Measurements from ENCODE around the gene TERF2IP.

TERF2IP gene

GRCh38 chr16:75647492-75648264 is at the start of gene TERF2IP, which contains the start of gene KARS1:
Gene TERF2IP (plus strand): TSS chr16:75647773. CDS start chr16:75647883, 110 bp downstream.
Gene KARS1 (minus strand): TSS chr16:75647665. CDS start chr16:75647639, 26 bp downstream.
- DNase-seq (ENCODE audit: low spot score), result peak; percentile 96

GRCh38 chr16:75599452-75600277 is 47.9 kb upstream of the TERF2IP start:
- no peak for DNase-seq (ENCODE audit: low spot score)

- DNase-seq (ENCODE audit: low spot score), result no peak
Measured at GRCh38 chr16:75603241-75603640, 44.3 kb upstream of the TERF2IP start.

- no peak for DNase-seq (ENCODE audit: low spot score)
Measured at GRCh38 chr16:75606507-75606906, 41.1 kb upstream of the TERF2IP start.

- no peak for DNase-seq (ENCODE audit: low spot score)
Measured at GRCh38 chr16:75614066-75614897, 33.3 kb upstream of the TERF2IP start.

GRCh38 chr16:75615619-75616018 is 32.0 kb upstream of the TERF2IP start:
- no peak for DNase-seq (ENCODE audit: low spot score)

GRCh38 chr16:75616521-75617010 is 31.0 kb upstream of the TERF2IP start:
- DNase-seq (ENCODE audit: low spot score), result no peak

- no peak for DNase-seq (ENCODE audit: low spot score)
Measured at GRCh38 chr16:75617121-75617520, 30.5 kb upstream of the TERF2IP start.

- no peak for DNase-seq (ENCODE audit: low spot score)
Measured at GRCh38 chr16:75618780-75619179, 28.8 kb upstream of the TERF2IP start.

GRCh38 chr16:75620326-75621169 is 27.0 kb upstream of the TERF2IP start:
- DNase-seq (ENCODE audit: low spot score), result no peak

- no peak for DNase-seq (ENCODE audit: low spot score)
Measured at GRCh38 chr16:75621170-75621477, 26.4 kb upstream of the TERF2IP start.

GRCh38 chr16:75622761-75623605 is 24.6 kb upstream of the TERF2IP start, which contains the start of gene ADAT1:
Gene ADAT1 (minus strand): TSS chr16:75623281. CDS start chr16:75620799, 2,482 bp downstream.
- peak; percentile 90 for DNase-seq (ENCODE audit: low spot score)

- DNase-seq (ENCODE audit: low spot score), result peak; percentile 32
Measured at GRCh38 chr16:75624921-75625334, 22.6 kb upstream of the TERF2IP start.

GRCh38 chr16:75626806-75627205 is 20.8 kb upstream of the TERF2IP start:
- no peak for DNase-seq (ENCODE audit: low spot score)

- no peak for DNase-seq (ENCODE audit: low spot score)
Measured at GRCh38 chr16:75627851-75628250, 19.7 kb upstream of the TERF2IP start.

- no peak for DNase-seq (ENCODE audit: low spot score)
Measured at GRCh38 chr16:75628351-75628750, 19.2 kb upstream of the TERF2IP start.

- no peak for DNase-seq (ENCODE audit: low spot score)
Measured at GRCh38 chr16:75629132-75629531, 18.4 kb upstream of the TERF2IP start.

GRCh38 chr16:75630052-75630451 is 17.5 kb upstream of the TERF2IP start:
- no peak for DNase-seq (ENCODE audit: low spot score)

- no peak for DNase-seq (ENCODE audit: low spot score)
Measured at GRCh38 chr16:75632857-75633256, 14.7 kb upstream of the TERF2IP start.

- DNase-seq (ENCODE audit: low spot score), result no peak
Measured at GRCh38 chr16:75635036-75635435, 12.5 kb upstream of the TERF2IP start.
